HG03520 (cell line): ENCODE results near the gene ZNF682.
"Not testable (repeated sequence)": the region's sequence is repeated elsewhere in the genome, so short reads cannot be mapped to it uniquely, and the experiment has no call there.

Experiments used
- ATAC-seq: cut with Tn5 transposase; IDR thresholded peaks from one replicate; pipeline ENCODE4 v1.9.1; 2021; ENCODE audit warnings: mild to moderate bottlenecking, moderate library complexity; ENCODE audit not compliant: unreplicated experiment

ZNF682 gene

GRCh38 chr19:20005741-20006140, 33.6 kb downstream of the ZNF682 start:
- ATAC-seq: no peak

GRCh38 chr19:19997656-19998268, 41.5 kb downstream of the ZNF682 start:
- no peak for ATAC-seq

- ATAC-seq: no peak
These were observed 72.4 kb downstream of the ZNF682 start for GRCh38 chr19:19966862-19967261.

- ATAC-seq: not testable (repeated sequence)
These were observed 73.2 kb downstream of the ZNF682 start for GRCh38 chr19:19966126-19966525.

- ATAC-seq: no peak
These were observed 74.9 kb downstream of the ZNF682 start for GRCh38 chr19:19964416-19964815.

- ATAC-seq: not testable (repeated sequence)
These were observed 80.0 kb downstream of the ZNF682 start for GRCh38 chr19:19959151-19959799.

- not testable (repeated sequence) for ATAC-seq
These were observed 81.5 kb downstream of the ZNF682 start for GRCh38 chr19:19957766-19958165.

- ATAC-seq: no peak
These were observed 82.8 kb downstream of the ZNF682 start for GRCh38 chr19:19956434-19957075.

- no peak for ATAC-seq
These were observed 84.1 kb downstream of the ZNF682 start for GRCh38 chr19:19955208-19955607.
